CD14-positive monocyte (primary cell): ENCODE data around the gene ABHD14A. TPM values are rescaled to one million over a fixed set of nuclear protein-coding genes. Genes with fewer than 3 reads are reported as not detected.

Source experiments
- DNase-seq, 3 donors: peaks; one replicate each; pipeline ENCODE4 v3.0.0-alpha.2; 2011 to 2022
- H2AFZ ChIP-seq: 2 replicates; pipeline ENCODE4 v1.6.0; 2012; ENCODE audit warnings: mild to moderate bottlenecking, low read depth, low read length, inconsistent platforms; ENCODE audit not compliant: insufficient read depth, poor library complexity, severe bottlenecking
- H3K27ac ChIP-seq, 2 donors: 1 replicate in 1 of 2; 2 replicates in 1 of 2; pipeline ENCODE4 v1.5.1; 2012 to 2013; ENCODE audit warnings: low read length in 2 of 2, control low read depth in 1 of 2, inconsistent platforms in 1 of 2, low read depth in 1 of 2, mild to moderate bottlenecking in 1 of 2
- H3K27me3 ChIP-seq, 2 donors: one replicate each; pipeline versions ENCODE4 v1.6.0 to v1.6.1; 2011 to 2013; ENCODE audit warnings: low read length in 2 of 2; ENCODE audit not compliant: control insufficient read depth in 2 of 2, insufficient read depth in 2 of 2
- H3K36me3 ChIP-seq, 2 donors: replicated peaks in 1 of 2; 1 replicate in 1 of 2; 2 replicates in 1 of 2; pipeline versions ENCODE4 v1.5.1 to v1.6.1; 2012 to 2013; ENCODE audit warnings: low read length in 2 of 2, control low read depth in 1 of 2, inconsistent platforms in 1 of 2, mild to moderate bottlenecking in 1 of 2; ENCODE audit not compliant: insufficient read depth in 2 of 2, control insufficient read depth in 1 of 2
- H3K4me1 ChIP-seq, 2 donors: 1 replicate in 1 of 2; 2 replicates in 1 of 2; pipeline versions ENCODE4 v1.5.1 to v1.6.1; 2012 to 2013; ENCODE audit warnings: low read length in 2 of 2, control low read depth in 1 of 2, inconsistent platforms in 1 of 2, mild to moderate bottlenecking in 1 of 2, moderate library complexity in 1 of 2; ENCODE audit not compliant: insufficient read depth in 2 of 2, control insufficient read depth in 1 of 2
- H3K4me2 ChIP-seq: replicated peaks from 2 replicates; pipeline ENCODE3; 2012; ENCODE audit warnings: low read length, moderate library complexity, mild to moderate bottlenecking; ENCODE audit not compliant: poor library complexity, severe bottlenecking; ENCODE audit errors: extremely low read depth
- H3K4me3 ChIP-seq, 3 experiments: fragments of 200-600 bp in 1 of 3; sonication (generic) in 1 of 3; replicated peaks in 1 of 3; 1 replicate in 2 of 3; 2 replicates in 1 of 3; pipeline ENCODE4 v1.5.1; 2011 to 2013; ENCODE audit warnings: low read length in 3 of 3, mild to moderate bottlenecking in 3 of 3, control low read depth in 2 of 3, low read depth in 2 of 3, inconsistent platforms in 1 of 3, moderate library complexity in 1 of 3
- H3K79me2 ChIP-seq: 2 replicates; pipeline ENCODE4 v1.6.0; 2012; ENCODE audit warnings: mild to moderate bottlenecking, control low read depth, inconsistent platforms, low read length, moderate library complexity; ENCODE audit not compliant: insufficient read depth
- H3K9ac ChIP-seq: 2 replicates; pipeline ENCODE4 v1.6.0; 2017; ENCODE audit warnings: low read length, mild to moderate bottlenecking; ENCODE audit not compliant: insufficient read depth, poor library complexity, severe bottlenecking
- H3K9me3 ChIP-seq, 2 donors: replicated peaks in 1 of 2; 1 replicate in 1 of 2; 2 replicates in 1 of 2; pipeline versions ENCODE4 v1.5.1 to v1.6.1; 2012 to 2013; ENCODE audit warnings: low read length in 2 of 2, control low read depth in 1 of 2; ENCODE audit not compliant: control insufficient read depth in 1 of 2, insufficient read depth in 1 of 2
- H4K20me1 ChIP-seq: 2 replicates; pipeline ENCODE4 v1.6.0; 2012; ENCODE audit warnings: mild to moderate bottlenecking, low read length, control low read depth, moderate library complexity; ENCODE audit not compliant: insufficient read depth
- H3K27ac Mint-ChIP-seq, 7 donors: one replicate each; pipeline ENCODE4 v1.8.0; 2020; ENCODE audit warnings: mild to moderate bottlenecking in 7 of 7, mixed read lengths in 7 of 7, moderate library complexity in 6 of 7, inconsistent platforms in 2 of 7
- H3K27me3 Mint-ChIP-seq, 3 donors: one replicate each; pipeline ENCODE4 v1.8.0; 2021 to 2022; ENCODE audit warnings: low read depth in 3 of 3, mild to moderate bottlenecking in 3 of 3, mixed read lengths in 3 of 3, moderate library complexity in 3 of 3, inconsistent platforms in 1 of 3
- H3K36me3 Mint-ChIP-seq, 2 donors: one replicate each; pipeline ENCODE4 v1.8.0; 2020; ENCODE audit warnings: mixed read lengths in 2 of 2, inconsistent platforms in 1 of 2, mild to moderate bottlenecking in 1 of 2
- H3K4me1 Mint-ChIP-seq: one replicate; pipeline ENCODE4 v1.8.0; 2020; ENCODE audit warnings: mild to moderate bottlenecking, mixed read lengths
- H3K4me3 Mint-ChIP-seq, 2 donors: one replicate each; pipeline ENCODE4 v1.8.0; 2020; ENCODE audit warnings: mild to moderate bottlenecking in 2 of 2, mixed read lengths in 2 of 2, moderate library complexity in 1 of 2
- H3K9me3 Mint-ChIP-seq, 7 donors: one replicate each; pipeline ENCODE4 v1.8.0; 2020 to 2022; ENCODE audit warnings: mixed read lengths in 7 of 7, mild to moderate bottlenecking in 6 of 7, moderate library complexity in 6 of 7, inconsistent platforms in 2 of 7
- CTCF ChIP-seq: fragments of 200-600 bp; IDR thresholded peaks from one replicate; pipeline ENCODE4 v1.8.0; 2022; ENCODE audit warnings: antibody characterized with exemption, mild to moderate bottlenecking
- WGBS: methylation state at CpG from one replicate; pipeline ENCODE4 v1.1.5; 2013; ENCODE audit warnings: missing lambda C conversion rate; ENCODE audit not compliant: insufficient coverage; 5-methylcytosine and 5-hydroxymethylcytosine counted together
- intact Hi-C, 2 donors: fragments of 100-400 bp; cut with micrococcal nuclease; formaldehyde crosslinking; loops; one replicate each; pipeline versions ENCODE4 v1.15.0 to v1.15.1; 2023
- polyA plus RNA-seq, 3 donors: library from polyadenylated mRNA; depleted of rRNA in 1 of 3; unstranded in 2 of 3; stranded (reverse) in 1 of 3; fragments of 300-500 nt in 2 of 3; fragments of >200 nt in 1 of 3; fragmentation: Illumina TruSeq in 2 of 3; gene quantifications; 1 replicate in 2 of 3; 2 replicates in 1 of 3; pipeline ENCODE4 v1.2.3, GENCODE V29; 2012 to 2021

The ABHD14A gene
- polyA plus RNA-seq, 3 donors: 6.9 to 13.2 (median 11.7) TPM

GRCh38 chr3:51954105-51954504 lies 20.8 kb upstream of the ABHD14A start:
- H3K4me3 ChIP-seq: peak overlapping the region in 1 of 3 experiments; percentile 9
- peak overlapping the region in 1 of 2 donors; percentile 36 for H3K27ac ChIP-seq
- peaks cover 2 to 16% of the 10 kb centered on the region in 2 donors for H3K27me3 ChIP-seq
- peaks cover 9 to 18% (median 18%) of the 10 kb centered on the region in 3 donors for H3K27me3 Mint-ChIP-seq
- peaks cover 45 to 51% of the 10 kb centered on the region in 2 donors for H3K4me1 ChIP-seq
- no peak for TF ChIP-seq CTCF
- intact Hi-C loops: no loop called here
- no peaks in the 10 kb centered on the region for H3K36me3 ChIP-seq
- H3K9ac ChIP-seq: no peak overlapping the region
- H3K9me3 ChIP-seq: no peaks in the 10 kb centered on the region
- peak overlapping the region; percentile 34 to 58 for H3K4me3 Mint-ChIP-seq
- no peaks in the 10 kb centered on the region for H4K20me1 ChIP-seq
- H3K27ac Mint-ChIP-seq: peak overlapping the region in 6 of 7 donors; percentile 61 to 91 (median 87)
- DNase-seq: peak; percentile 49 to 76 (median 70)
- no peak overlapping the region for H3K4me2 ChIP-seq
- no peaks in the 10 kb centered on the region for H3K79me2 ChIP-seq
- no peaks in the 10 kb centered on the region for H3K36me3 Mint-ChIP-seq
- peaks cover 42% of the 10 kb centered on the region for H3K4me1 Mint-ChIP-seq
- H2AFZ ChIP-seq: no peak overlapping the region
- WGBS: 34% methylated on average over 5 of the region's 6 CpGs
- peaks cover 0 to 5% (median 0%) of the 10 kb centered on the region in 7 donors for H3K9me3 Mint-ChIP-seq

GRCh38 chr3:51954713-51955112 lies 20.2 kb upstream of the ABHD14A start:
- peak overlapping the region in 1 of 2 donors; percentile 57 for H3K4me3 Mint-ChIP-seq
- intact Hi-C loops: no loop called here
- no peak overlapping the region for H3K4me3 ChIP-seq

More at GRCh38 chr3:51954713-51955112, 20.2 kb upstream of the ABHD14A start:
- Histone ChIP-seq H3K9ac (no peak overlapping the region), H3K36me3 (no peaks in the 10 kb centered on the region), H2AFZ (no peak overlapping the region), H3K79me2 (no peaks in the 10 kb centered on the region), H3K27ac (no peak overlapping the region), H4K20me1 (no peaks in the 10 kb centered on the region), H3K9me3 (no peaks in the 10 kb centered on the region), H3K27me3 (peaks cover 2 to 16% of the 10 kb centered on the region in 2 donors), H3K4me1 (peaks cover 45 to 51% of the 10 kb centered on the region in 2 donors), H3K4me2 (no peak overlapping the region)
- no peak for DNase-seq
- H3K27me3 Mint-ChIP-seq: peaks cover 8 to 23% (median 19%) of the 10 kb centered on the region in 3 donors
- no peaks in the 10 kb centered on the region for H3K36me3 Mint-ChIP-seq
- peaks cover 0 to 5% (median 0%) of the 10 kb centered on the region in 7 donors for H3K9me3 Mint-ChIP-seq
- H3K27ac Mint-ChIP-seq: peak overlapping the region in 1 of 7 donors; percentile 13
- no peak for TF ChIP-seq CTCF
- 100% methylated on average over 1 of the region's 1 CpG for WGBS
- H3K4me1 Mint-ChIP-seq: peaks cover 42% of the 10 kb centered on the region
